CD8-positive, alpha-beta memory T cell (primary cell): ENCODE data around the gene SCN4B. TPM values are rescaled to one million over a fixed set of nuclear protein-coding genes. Genes with fewer than 3 reads are reported as not detected.

ENCODE experiments used
- CTCF ChIA-PET: fragments of 350-600 bp; sonication (Branson Sonifier 250); formaldehyde crosslinking; loops from one replicate; lab custom pipeline; 2021; ENCODE audit warnings: antibody characterized with exemption; lab: Charles Lee
- POLR2A ChIA-PET: fragments of 350-600 bp; sonication (Branson Sonifier 250); formaldehyde crosslinking; loops from one replicate; lab custom pipeline; 2021; ENCODE audit warnings: antibody characterized with exemption; lab: Charles Lee
- DNase-seq, 5 donors: peaks; one replicate each; pipeline versions ENCODE4 v3.0.0 to v3.0.0-alpha.2; 2020 to 2022; ENCODE audit warnings: mixed read lengths in 1 of 5
- H3K27ac ChIP-seq: one replicate; pipeline ENCODE4 v1.7.0; 2013; ENCODE audit warnings: low read depth, mild to moderate bottlenecking, low read length, moderate library complexity
- H3K27me3 ChIP-seq: 2 replicates; pipeline ENCODE4 v1.7.0; 2013; ENCODE audit warnings: low read length, mild to moderate bottlenecking; ENCODE audit not compliant: insufficient read depth, poor library complexity, severe bottlenecking
- H3K36me3 ChIP-seq: 2 replicates; pipeline ENCODE4 v1.7.0; 2013; ENCODE audit warnings: mild to moderate bottlenecking, low read length, moderate library complexity; ENCODE audit not compliant: insufficient read depth
- H3K4me1 ChIP-seq: 2 replicates; pipeline ENCODE4 v1.7.0; 2013; ENCODE audit warnings: mild to moderate bottlenecking, low read length, moderate library complexity; ENCODE audit not compliant: insufficient read depth
- H3K4me3 ChIP-seq: 2 replicates; pipeline ENCODE4 v1.7.0; 2013; ENCODE audit warnings: mild to moderate bottlenecking, low read length
- H3K9me3 ChIP-seq: 2 replicates; pipeline ENCODE4 v1.7.0; 2013; ENCODE audit warnings: mild to moderate bottlenecking, low read length
- H3K27ac Mint-ChIP-seq, 8 donors: one replicate each; pipeline ENCODE4 v1.8.0; 2020 to 2021; ENCODE audit warnings: mixed read lengths in 8 of 8, mild to moderate bottlenecking in 6 of 8, inconsistent platforms in 3 of 8, moderate library complexity in 3 of 8
- H3K27me3 Mint-ChIP-seq, 2 donors: one replicate each; pipeline ENCODE4 v1.8.0; 2020 to 2021; ENCODE audit warnings: mixed read lengths in 2 of 2, mild to moderate bottlenecking in 1 of 2, moderate library complexity in 1 of 2
- H3K36me3 Mint-ChIP-seq, 3 donors: one replicate each; pipeline ENCODE4 v1.8.0; 2020 to 2021; ENCODE audit warnings: mixed read lengths in 3 of 3, inconsistent platforms in 1 of 3, mild to moderate bottlenecking in 1 of 3
- H3K4me1 Mint-ChIP-seq, 3 donors: one replicate each; pipeline ENCODE4 v1.8.0; 2020 to 2021; ENCODE audit warnings: mixed read lengths in 3 of 3, inconsistent platforms in 1 of 3, mild to moderate bottlenecking in 1 of 3
- H3K4me3 Mint-ChIP-seq, 7 donors: one replicate each; pipeline ENCODE4 v1.8.0; 2020 to 2021; ENCODE audit warnings: mixed read lengths in 7 of 7, mild to moderate bottlenecking in 6 of 7, moderate library complexity in 4 of 7, inconsistent platforms in 2 of 7
- H3K9me3 Mint-ChIP-seq, 5 donors: one replicate each; pipeline ENCODE4 v1.8.0; 2020 to 2022; ENCODE audit warnings: mixed read lengths in 5 of 5, mild to moderate bottlenecking in 3 of 5, moderate library complexity in 2 of 5, inconsistent platforms in 1 of 5
- polyA plus RNA-seq: library from polyadenylated mRNA; unstranded; fragments of 300-500 nt; fragmentation: Illumina TruSeq; gene quantifications from one replicate; pipeline ENCODE4 v1.2.3, GENCODE V29; 2021
- total RNA-seq, 2 experiments: library from RNA; stranded (reverse); gene quantifications; one replicate each; pipeline ENCODE4 v1.2.3, GENCODE V29; 2021

The SCN4B gene
- total and polyA plus RNA-seq, 3 experiments from 2014 or later = 0.26 to 0.33 TPM; not detected in 1

- CTCF ChIA-PET = interaction anchor here (0.5 to 4.0 kb wide), 57 partner anchors 9 to 745 kb away, joined by 3 to 34 read pairs (median 4); partner anchors contain the start of genes CD3E, MPZL3 and SCN4B
- no peaks in the 10 kb centered on the region for H3K36me3 ChIP-seq
- peaks cover 0 to 4% (median 4%) of the 10 kb centered on the region in 3 donors for H3K4me1 Mint-ChIP-seq
- peak overlapping the region in 1 of 8 donors; percentile 19 for H3K27ac Mint-ChIP-seq
- POLR2A ChIA-PET = no interaction called here
- peak; percentile 51 to 76 (median 62) for DNase-seq
- no peak overlapping the region for H3K4me3 ChIP-seq
- peaks cover 11 to 22% of the 10 kb centered on the region in 2 donors for H3K27me3 Mint-ChIP-seq
- H3K36me3 Mint-ChIP-seq = no peaks in the 10 kb centered on the region
- H3K9me3 ChIP-seq = no peaks in the 10 kb centered on the region
- H3K27me3 ChIP-seq = no peaks in the 10 kb centered on the region
- H3K27ac ChIP-seq = no peak overlapping the region
- H3K9me3 Mint-ChIP-seq = no peaks in the 10 kb centered on the region
- no peak overlapping the region for H3K4me3 Mint-ChIP-seq
- peaks cover 8% of the 10 kb centered on the region for H3K4me1 ChIP-seq
Measured at GRCh38 chr11:118171269-118172062, 18.8 kb upstream of the SCN4B start.

DNA sequence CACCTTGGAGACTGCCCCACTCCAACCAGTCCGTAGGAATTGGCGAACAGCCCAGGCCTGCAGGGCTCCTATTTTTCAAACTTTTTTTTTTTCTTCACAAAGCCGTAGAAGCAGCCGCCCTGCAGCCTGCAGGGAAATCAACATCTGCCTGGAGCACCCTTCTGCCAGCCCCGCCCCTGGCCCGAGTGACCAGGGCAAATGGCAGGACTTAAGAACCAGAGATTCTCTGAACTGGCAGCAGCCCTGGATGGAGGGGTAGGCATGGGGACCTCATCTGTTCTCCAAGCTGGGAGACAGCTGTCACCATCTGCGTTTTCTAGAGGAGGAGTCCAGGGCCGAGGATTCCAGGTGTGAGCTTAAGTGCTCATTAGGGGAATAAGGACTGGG is 18.3 kb upstream of the SCN4B start:
- H3K27me3 ChIP-seq = no peaks in the 10 kb centered on the region

DNA sequence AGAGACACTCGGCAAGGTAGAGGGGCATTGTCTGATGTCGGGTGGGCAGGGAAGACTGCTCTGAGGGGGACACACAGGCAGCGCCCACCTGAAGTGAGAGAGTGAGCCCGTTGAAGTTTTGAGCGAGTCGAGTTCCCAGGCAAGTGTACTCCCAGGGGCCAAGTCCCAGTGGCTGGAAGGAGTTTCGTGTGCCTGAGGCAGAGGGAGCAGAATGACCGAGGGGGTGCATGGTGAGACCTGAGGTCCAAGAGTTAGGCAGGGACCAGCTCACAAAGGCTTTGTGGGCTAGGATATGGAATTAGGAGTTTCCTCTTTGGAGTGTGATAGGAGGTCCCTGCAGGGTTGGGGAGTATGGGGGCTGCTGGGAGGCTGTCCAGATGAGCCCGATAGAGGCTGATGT is 17.6 kb upstream of the SCN4B start:
- CTCF ChIA-PET = interaction anchor here (0.8 to 4.0 kb wide), 16 partner anchors 11 to 744 kb away, joined by 3 to 34 read pairs (median 4); partner anchors contain the start of gene SCN4B
- H3K27me3 ChIP-seq = no peaks in the 10 kb centered on the region
- no peak for DNase-seq
- Mint-ChIP-seq H3K27me3 (peaks cover 11 to 22% of the 10 kb centered on the region in 2 donors), H3K4me1 (peaks cover 0 to 4% (median 4%) of the 10 kb centered on the region in 3 donors), H3K9me3 (no peaks in the 10 kb centered on the region), H3K4me3 (no peak overlapping the region), H3K27ac (no peak overlapping the region), H3K36me3 (no peaks in the 10 kb centered on the region)
- no peak overlapping the region for H3K27ac ChIP-seq
- H3K36me3 ChIP-seq = no peaks in the 10 kb centered on the region
- POLR2A ChIA-PET = no interaction called here
- no peak overlapping the region for H3K4me3 ChIP-seq
- peaks cover 8% of the 10 kb centered on the region for H3K4me1 ChIP-seq
- H3K9me3 ChIP-seq = no peaks in the 10 kb centered on the region

More for the DNA sequence above, 18.3 kb upstream of the SCN4B start:
- Mint-ChIP-seq H3K4me3 (no peak overlapping the region), H3K27me3 (peaks cover 11 to 22% of the 10 kb centered on the region in 2 donors), H3K27ac (peak overlapping the region in 1 of 8 donors; percentile 19), H3K9me3 (no peaks in the 10 kb centered on the region), H3K36me3 (no peaks in the 10 kb centered on the region), H3K4me1 (peaks cover 0 to 4% (median 4%) of the 10 kb centered on the region in 3 donors)
- ChIA-PET POLR2A (no interaction called here), CTCF (interaction anchor here (0.5 to 4.0 kb wide), 40 partner anchors 10 to 745 kb away, joined by 3 to 34 read pairs (median 4); partner anchors contain the start of genes CD3E and SCN4B)
- H3K36me3 ChIP-seq = no peaks in the 10 kb centered on the region
- H3K4me1 ChIP-seq = peaks cover 8% of the 10 kb centered on the region
- DNase-seq = no peak
- H3K27ac ChIP-seq = no peak overlapping the region
- H3K4me3 ChIP-seq = no peak overlapping the region
- no peaks in the 10 kb centered on the region for H3K9me3 ChIP-seq

- H3K4me3 ChIP-seq = no peak overlapping the region
- no peak overlapping the region for H3K27ac ChIP-seq
- POLR2A ChIA-PET = interaction anchor here (0.7 kb wide), 1 partner anchor 55 kb away, joined by 3 read pairs; the partner anchor contains the start of gene JAML
- H3K27me3 ChIP-seq = no peaks in the 10 kb centered on the region
- H3K36me3 Mint-ChIP-seq = no peaks in the 10 kb centered on the region
- H3K9me3 Mint-ChIP-seq = no peaks in the 10 kb centered on the region
- peaks cover 8% of the 10 kb centered on the region for H3K4me1 ChIP-seq
- no peaks in the 10 kb centered on the region for H3K9me3 ChIP-seq
- no peak overlapping the region for H3K4me3 Mint-ChIP-seq
- CTCF ChIA-PET = interaction anchor here (0.8 to 4.0 kb wide), 7 partner anchors 12 to 362 kb away, joined by 3 to 34 read pairs (median 5); no protein-coding TSS in a partner anchor
- no peaks in the 10 kb centered on the region for H3K36me3 ChIP-seq
- H3K27me3 Mint-ChIP-seq = peaks cover 11 to 24% of the 10 kb centered on the region in 2 donors
- H3K4me1 Mint-ChIP-seq = peaks cover 0 to 4% (median 4%) of the 10 kb centered on the region in 3 donors
- no peak overlapping the region for H3K27ac Mint-ChIP-seq
- no peak for DNase-seq
Measured at GRCh38 chr11:118169300-118170140, 16.9 kb upstream of the SCN4B start.

- no peak for DNase-seq
- peaks cover 2% of the 10 kb centered on the region for H3K27me3 ChIP-seq
- no peaks in the 10 kb centered on the region for H3K9me3 ChIP-seq
- Mint-ChIP-seq H3K9me3 (no peaks in the 10 kb centered on the region), H3K36me3 (no peaks in the 10 kb centered on the region), H3K4me1 (peaks cover 0 to 4% (median 4%) of the 10 kb centered on the region in 3 donors), H3K4me3 (no peak overlapping the region), H3K27me3 (peaks cover 11 to 28% of the 10 kb centered on the region in 2 donors), H3K27ac (peak overlapping the region in 1 of 8 donors; percentile 62)
- H3K36me3 ChIP-seq = no peaks in the 10 kb centered on the region
- no peak overlapping the region for H3K4me3 ChIP-seq
- H3K4me1 ChIP-seq = peaks cover 8% of the 10 kb centered on the region
- POLR2A ChIA-PET = no interaction called here
- H3K27ac ChIP-seq = no peak overlapping the region
- CTCF ChIA-PET = interaction anchor here (1.2 to 4.0 kb wide), 3 partner anchors 22 to 361 kb away, joined by 3 to 34 read pairs (median 5); no protein-coding TSS in a partner anchor
Measured at GRCh38 chr11:118168751-118169150, 16.1 kb upstream of the SCN4B start.

DNA sequence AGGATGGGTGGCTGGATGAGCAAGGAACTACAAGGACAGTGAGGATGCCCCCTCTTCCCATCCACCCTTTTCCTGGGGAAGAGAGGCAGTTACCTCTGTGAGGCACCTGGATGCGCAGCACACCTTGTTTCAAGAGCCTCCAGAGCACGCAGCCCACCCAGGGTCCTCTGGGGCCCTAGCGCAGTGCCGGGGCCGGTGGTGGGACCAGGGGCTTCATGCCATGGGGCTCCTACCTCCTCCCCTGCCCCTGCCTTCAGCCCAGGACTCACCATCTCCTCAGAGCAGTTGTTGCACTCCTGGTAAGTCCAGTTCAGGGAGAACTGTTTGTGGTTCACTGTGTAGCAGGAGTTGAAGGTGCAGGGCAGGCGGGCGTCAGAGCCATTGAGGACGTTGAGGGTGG is 15.7 kb upstream of the SCN4B start:
- ChIA-PET CTCF (no interaction called here), POLR2A (no interaction called here)
- Histone ChIP-seq H3K27ac (no peak overlapping the region), H3K4me3 (no peak overlapping the region), H3K27me3 (peaks cover 7% of the 10 kb centered on the region), H3K9me3 (no peaks in the 10 kb centered on the region), H3K4me1 (peaks cover 8% of the 10 kb centered on the region), H3K36me3 (no peaks in the 10 kb centered on the region)
- Mint-ChIP-seq H3K36me3 (no peaks in the 10 kb centered on the region), H3K4me3 (no peak overlapping the region), H3K27me3 (peaks cover 11 to 28% of the 10 kb centered on the region in 2 donors), H3K9me3 (no peaks in the 10 kb centered on the region), H3K27ac (peak overlapping the region in 1 of 8 donors; percentile 62), H3K4me1 (peaks cover 0 to 4% (median 4%) of the 10 kb centered on the region in 3 donors)
- DNase-seq = no peak

GRCh38 chr11:118167906-118168305 is 15.3 kb upstream of the SCN4B start:
- Mint-ChIP-seq H3K36me3 (no peaks in the 10 kb centered on the region), H3K27me3 (peaks cover 7 to 28% of the 10 kb centered on the region in 2 donors), H3K4me1 (peaks cover 0 to 4% (median 4%) of the 10 kb centered on the region in 3 donors), H3K4me3 (no peak overlapping the region), H3K9me3 (no peaks in the 10 kb centered on the region), H3K27ac (no peak overlapping the region)
- H3K27ac ChIP-seq = no peak overlapping the region
- POLR2A ChIA-PET = no interaction called here
- no peaks in the 10 kb centered on the region for H3K9me3 ChIP-seq
- peaks cover 8% of the 10 kb centered on the region for H3K4me1 ChIP-seq
- CTCF ChIA-PET = no interaction called here
- H3K27me3 ChIP-seq = peaks cover 10% of the 10 kb centered on the region
- H3K36me3 ChIP-seq = no peaks in the 10 kb centered on the region
- no peak for DNase-seq
- H3K4me3 ChIP-seq = no peak overlapping the region
